Gastrocnemius medialis (tissue), 4 donors: ENCODE measurements around the gene PP2D1. TPM values are rescaled to one million over a fixed set of nuclear protein-coding genes. Genes with fewer than 3 reads are reported as not detected.
A peak's percentile ranks its signal among the peaks of the same experiment; 100 is the strongest.
"Not testable (repeated sequence)": the region's sequence is repeated elsewhere in the genome, so short reads cannot be mapped to it uniquely, and the experiment has no call there.

ENCODE experiments used
- ATAC-seq, 2 donors: fragments of 150-250 bp; one replicate each; pipeline ENCODE4 v1.9.1; 2016
- DNase-seq, 2 donors: peaks; one replicate each; pipeline ENCODE4 v3.0.0-alpha.2; 2019
- H3K27ac ChIP-seq, 4 donors: fragments of 200-600 bp; sonication (generic); 1 replicate in 1 of 4; 2 replicates in 3 of 4; pipeline ENCODE4 v1.5.1; 2016 to 2018; ENCODE audit warnings: mild to moderate bottlenecking in 2 of 4, moderate library complexity in 1 of 4
- H3K27me3 ChIP-seq, 3 donors: fragments of 200-600 bp; sonication (generic) in 2 of 3; 1 replicate in 1 of 3; 2 replicates in 2 of 3; pipeline versions ENCODE4 v1.5.1 to v1.6.0; 2016 to 2019; ENCODE audit warnings: mild to moderate bottlenecking in 1 of 3, moderate library complexity in 1 of 3
- H3K36me3 ChIP-seq, 2 donors: fragments of 200-600 bp; sonication (generic) in 1 of 2; one replicate each; pipeline ENCODE4 v1.5.1; 2017 to 2018
- H3K4me1 ChIP-seq, 2 donors: fragments of 200-600 bp; sonication (generic) in 1 of 2; one replicate each; pipeline ENCODE4 v1.5.1; 2016 to 2017; ENCODE audit warnings: mild to moderate bottlenecking in 2 of 2
- H3K4me3 ChIP-seq, 4 donors: fragments of 200-600 bp; sonication (generic) in 3 of 4; 1 replicate in 1 of 4; 2 replicates in 3 of 4; pipeline ENCODE4 v1.5.1; 2016 to 2019; ENCODE audit warnings: mild to moderate bottlenecking in 2 of 4
- H3K9me3 ChIP-seq, 3 donors: fragments of 200-600 bp; sonication (generic) in 2 of 3; 1 replicate in 1 of 3; 2 replicates in 2 of 3; pipeline ENCODE4 v1.5.1; 2016 to 2019
- POLR2A ChIP-seq, 2 donors: fragments of 450-650 bp; IDR thresholded peaks; one replicate each; pipeline ENCODE4 v1.6.1; 2017; ENCODE audit warnings: antibody characterized with exemption in 2 of 2, mild to moderate bottlenecking in 2 of 2, moderate library complexity in 2 of 2
- in situ Hi-C, 4 donors: fragments of 200-750 bp; cut with MboI; loops; one replicate each; pipeline versions ENCODE4 v1.15.0 to v1.8.0; 2017; ENCODE audit warnings: low sequenced_read_pairs in 4 of 4
- intact Hi-C: fragments of 100-400 bp; cut with DNase I; formaldehyde crosslinking; loops from one replicate; pipeline ENCODE4 v1.15.1; 2023; ENCODE audit warnings: low total_unique reads
- total RNA-seq, 4 donors: library from RNA; depleted of rRNA; stranded (reverse); fragments of >200 nt; gene quantifications; one replicate each; pipeline versions ENCODE4 v1.1.0 to v1.2.3, GENCODE V29; 2016
- TF ChIP-seq, protein P1 (sequence below), 5 experiments: fragments of 450-650 bp in 3 of 5; fragments of 200-600 bp in 2 of 5; sonication (generic) in 2 of 5; IDR thresholded peaks in 4 of 5; conservative IDR thresholded peaks in 1 of 5; 1 replicate in 4 of 5; 2 replicates in 1 of 5; pipeline ENCODE4 v1.5.1; 2016 to 2019; ENCODE audit warnings: antibody characterized with exemption in 5 of 5, mild to moderate bottlenecking in 3 of 5, moderate library complexity in 3 of 5

The PP2D1 gene
- total RNA-seq, 4 donors from 2014 or later, result not detected

DNA sequence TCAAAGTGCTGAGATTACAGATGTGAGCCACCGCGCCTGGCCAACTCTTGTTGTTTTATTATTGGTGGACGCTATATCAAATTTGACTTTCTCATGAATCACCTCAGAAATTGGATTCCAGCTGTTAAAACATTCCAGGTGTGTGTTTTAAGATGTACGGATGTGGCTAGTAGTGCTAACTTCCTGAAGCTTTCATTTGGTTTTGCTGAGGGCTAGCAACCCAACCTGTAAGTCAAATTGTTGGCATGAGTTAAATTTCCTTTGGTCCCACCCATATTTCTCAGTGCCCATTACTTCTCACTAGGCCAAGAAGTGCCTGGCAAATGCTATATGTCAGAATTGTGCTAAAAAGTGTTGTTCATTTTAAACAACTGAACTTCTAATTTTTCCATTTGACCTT, 15.1 kb upstream of the PP2D1 start:
- ATAC-seq (no peak), DNase-seq (no peak)
- in situ Hi-C loops (no loop called here), intact Hi-C loops (no loop called here)
- Histone ChIP-seq H3K27me3 (no peaks in the 10 kb centered on the region), H3K27ac (no peak overlapping the region), H3K4me1 (peaks cover 0 to 4% of the 10 kb centered on the region in 2 donors), H3K9me3 (no peaks in the 10 kb centered on the region), H3K36me3 (no peaks in the 10 kb centered on the region), H3K4me3 (no peak overlapping the region)
- TF ChIP-seq, protein P1, sequence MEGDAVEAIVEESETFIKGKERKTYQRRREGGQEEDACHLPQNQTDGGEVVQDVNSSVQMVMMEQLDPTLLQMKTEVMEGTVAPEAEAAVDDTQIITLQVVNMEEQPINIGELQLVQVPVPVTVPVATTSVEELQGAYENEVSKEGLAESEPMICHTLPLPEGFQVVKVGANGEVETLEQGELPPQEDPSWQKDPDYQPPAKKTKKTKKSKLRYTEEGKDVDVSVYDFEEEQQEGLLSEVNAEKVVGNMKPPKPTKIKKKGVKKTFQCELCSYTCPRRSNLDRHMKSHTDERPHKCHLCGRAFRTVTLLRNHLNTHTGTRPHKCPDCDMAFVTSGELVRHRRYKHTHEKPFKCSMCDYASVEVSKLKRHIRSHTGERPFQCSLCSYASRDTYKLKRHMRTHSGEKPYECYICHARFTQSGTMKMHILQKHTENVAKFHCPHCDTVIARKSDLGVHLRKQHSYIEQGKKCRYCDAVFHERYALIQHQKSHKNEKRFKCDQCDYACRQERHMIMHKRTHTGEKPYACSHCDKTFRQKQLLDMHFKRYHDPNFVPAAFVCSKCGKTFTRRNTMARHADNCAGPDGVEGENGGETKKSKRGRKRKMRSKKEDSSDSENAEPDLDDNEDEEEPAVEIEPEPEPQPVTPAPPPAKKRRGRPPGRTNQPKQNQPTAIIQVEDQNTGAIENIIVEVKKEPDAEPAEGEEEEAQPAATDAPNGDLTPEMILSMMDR (IDR thresholded peaks at IDR 0.05 in 4 of 5, conservative IDR thresholded peaks at IDR 0.05 in 1 of 5), result no peak
- TF ChIP-seq POLR2A (IDR thresholded peaks at IDR 0.05), result no peak

DNA sequence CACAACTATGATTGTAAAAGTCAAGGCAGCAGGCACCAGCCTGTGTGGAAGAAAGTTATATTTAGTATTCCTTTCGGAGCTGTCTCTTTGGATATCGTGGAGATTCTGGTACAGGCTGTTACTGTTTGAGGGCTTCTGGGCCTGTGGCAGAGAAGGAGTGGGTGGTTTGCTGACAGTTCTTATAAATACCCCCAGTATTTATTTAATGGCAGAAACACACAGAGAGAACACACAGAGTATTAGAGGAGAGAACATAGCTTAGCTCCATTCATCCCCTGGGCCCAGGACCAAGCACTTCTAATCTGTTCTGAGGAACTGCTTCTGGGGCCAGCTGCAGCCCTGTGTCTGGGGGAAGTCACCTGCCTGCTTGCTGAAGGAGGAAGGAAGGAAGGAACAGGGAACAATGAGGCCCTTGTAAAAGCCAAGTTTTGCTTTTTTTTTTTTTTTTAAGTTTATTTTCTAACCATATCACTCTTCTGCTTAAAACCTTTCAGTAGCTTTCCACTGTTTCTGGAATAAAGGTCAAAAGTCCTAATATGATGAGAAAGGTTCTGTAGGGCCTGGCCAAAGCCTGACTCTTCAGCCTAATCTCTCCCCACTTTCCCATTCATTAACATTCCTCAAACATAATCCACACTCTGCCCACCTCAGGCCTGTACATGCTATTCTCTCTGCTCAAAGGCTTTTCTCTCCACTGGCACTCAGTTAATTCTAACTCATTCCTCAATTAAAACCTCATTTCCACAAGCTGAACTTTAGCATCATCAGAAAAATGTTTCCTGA, 11.8 kb upstream of the PP2D1 start:
- TF ChIP-seq, protein P1 (IDR thresholded peaks at IDR 0.05 in 4 of 5, conservative IDR thresholded peaks at IDR 0.05 in 1 of 5), result no peak
- no peak for TF ChIP-seq POLR2A (IDR thresholded peaks at IDR 0.05)
- Histone ChIP-seq H3K9me3 (no peaks in the 10 kb centered on the region), H3K27me3 (no peaks in the 10 kb centered on the region), H3K27ac (peak overlapping the region in 3 of 4 donors; percentile 28 to 64 (median 56)), H3K4me3 (no peak overlapping the region), H3K36me3 (no peaks in the 10 kb centered on the region), H3K4me1 (peaks cover 0 to 4% of the 10 kb centered on the region in 2 donors)
- peak; percentile 33 to 65 for ATAC-seq
- in situ Hi-C loops (no loop called here), intact Hi-C loops (no loop called here)
- peak in 1 of 2 donors; percentile 11 for DNase-seq

DNA sequence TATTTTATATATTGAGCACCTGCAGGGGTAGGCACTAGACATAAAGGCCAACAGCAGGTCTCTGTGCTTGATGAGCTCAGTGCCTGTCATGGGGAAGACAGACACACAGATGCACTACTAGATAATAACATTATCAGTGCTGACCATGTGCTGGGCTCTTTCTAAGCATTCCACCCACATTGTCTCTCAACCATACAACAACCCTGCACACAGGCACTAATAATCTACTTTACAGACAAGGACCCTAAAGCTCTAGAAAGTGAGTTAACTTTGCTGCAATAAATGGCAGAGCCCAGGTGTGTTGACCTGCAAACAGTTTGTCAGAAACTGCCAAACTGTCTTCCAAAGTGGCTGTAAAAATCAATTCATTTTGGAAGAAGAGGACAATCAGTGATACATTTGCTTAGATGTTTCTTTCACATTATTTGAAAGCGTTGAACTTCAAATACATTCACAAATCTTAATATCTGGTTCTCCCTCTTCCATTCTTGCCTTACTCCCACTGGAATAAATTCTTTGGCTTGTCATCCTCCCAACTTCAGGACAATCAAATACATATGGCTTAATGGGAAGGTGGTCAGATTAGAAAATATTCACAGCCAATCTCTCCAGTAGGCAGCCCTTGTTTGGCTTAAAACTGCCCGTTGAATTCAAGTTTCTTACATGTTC, 11.0 kb upstream of the PP2D1 start:
- intact Hi-C loops, result no loop called here
- Histone ChIP-seq H3K4me3 (no peak overlapping the region), H3K27ac (peak overlapping the region in 3 of 4 donors; percentile 10 to 56 (median 41)), H3K4me1 (peaks cover 0 to 4% of the 10 kb centered on the region in 2 donors), H3K36me3 (no peaks in the 10 kb centered on the region), H3K9me3 (no peaks in the 10 kb centered on the region), H3K27me3 (no peaks in the 10 kb centered on the region)
- no peak for TF ChIP-seq POLR2A (IDR thresholded peaks at IDR 0.05)
- TF ChIP-seq, protein P1 (IDR thresholded peaks at IDR 0.05 in 4 of 5, conservative IDR thresholded peaks at IDR 0.05 in 1 of 5), result no peak
- in situ Hi-C loops, result no loop called here
- no peak for DNase-seq
- ATAC-seq, result no peak

DNA sequence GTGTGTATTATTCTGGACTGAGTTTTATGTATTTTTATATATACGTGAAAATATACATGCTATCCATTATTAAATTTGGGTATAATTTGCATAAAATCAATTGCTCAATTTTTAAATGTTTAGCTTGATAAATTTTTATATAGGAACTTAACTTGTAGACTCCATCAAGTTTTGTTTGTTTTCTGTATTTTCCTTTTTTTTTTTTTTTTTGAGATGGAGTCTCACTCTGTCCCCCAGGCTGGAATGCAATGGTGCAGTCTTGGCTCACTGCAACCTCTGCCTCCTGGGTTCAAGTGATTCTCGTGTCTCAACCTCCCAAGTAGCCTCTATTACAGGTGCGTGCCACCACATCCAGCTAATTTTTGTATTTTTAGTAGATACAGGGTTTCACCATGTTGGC, 4.0 kb upstream of the PP2D1 start:
- H3K36me3 ChIP-seq, H3K27me3 ChIP-seq, H3K27ac ChIP-seq, ATAC-seq, H3K9me3 ChIP-seq, H3K4me1 ChIP-seq, intact Hi-C loops, DNase-seq, H3K4me3 ChIP-seq, in situ Hi-C loops: not testable (repeated sequence)

DNA sequence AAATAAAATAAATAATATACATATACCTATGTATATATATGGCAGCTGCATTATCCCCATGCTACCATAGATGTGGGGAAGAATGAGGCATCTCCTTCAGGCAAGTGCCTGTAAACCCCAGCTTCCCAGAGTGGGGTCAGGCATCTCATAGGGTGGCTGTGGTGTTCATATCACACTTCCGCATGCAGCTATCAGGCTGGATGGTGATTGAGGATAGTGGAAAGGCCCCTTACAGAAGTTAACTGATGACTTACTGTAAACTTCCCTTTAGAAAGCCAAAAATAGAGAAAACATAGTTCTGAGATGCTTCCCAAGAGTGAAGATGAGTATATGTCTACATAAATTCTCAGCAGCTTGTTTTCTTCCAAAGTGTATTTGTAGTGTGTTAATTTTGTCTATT, 3.5 kb upstream of the PP2D1 start:
- H3K4me1 ChIP-seq, result no peaks in the 10 kb centered on the region
- no peaks in the 10 kb centered on the region for H3K27me3 ChIP-seq
- in situ Hi-C loops (no loop called here), intact Hi-C loops (no loop called here)
- H3K4me3 ChIP-seq, result no peak overlapping the region
- H3K36me3 ChIP-seq, result no peaks in the 10 kb centered on the region
- TF ChIP-seq, protein P1 (IDR thresholded peaks at IDR 0.05 in 4 of 5, conservative IDR thresholded peaks at IDR 0.05 in 1 of 5), result no peak
- no peak for TF ChIP-seq POLR2A (IDR thresholded peaks at IDR 0.05)
- ATAC-seq, result no peak
- DNase-seq, result no peak
- H3K27ac ChIP-seq, result no peak overlapping the region
- H3K9me3 ChIP-seq, result no peaks in the 10 kb centered on the region
